Neutrophil (primary cell): ENCODE results near the gene USP32.

Experiments used
- H3K27ac ChIP-seq: fragments of 200-600 bp; sonication (generic); 2 replicates; pipeline ENCODE4 v1.5.1; 2016; ENCODE audit warnings: mild to moderate bottlenecking, moderate library complexity
- H3K27me3 ChIP-seq: fragments of 200-600 bp; sonication (generic); 2 replicates; pipeline ENCODE4 v1.6.0; 2016; ENCODE audit warnings: mild to moderate bottlenecking
- H3K36me3 ChIP-seq: fragments of 200-600 bp; sonication (generic); 2 replicates; pipeline ENCODE4 v1.5.1; 2017
- H3K4me1 ChIP-seq, 2 experiments: fragments of 200-600 bp in 1 of 2; sonication (generic) in 1 of 2; 1 replicate in 1 of 2; 2 replicates in 1 of 2; pipeline versions ENCODE4 v1.5.1 to v1.6.1; 2013 to 2016; ENCODE audit warnings: low read depth in 1 of 2, low read length in 1 of 2, mild to moderate bottlenecking in 1 of 2, moderate library complexity in 1 of 2; ENCODE audit not compliant: control insufficient read depth in 1 of 2, insufficient read depth in 1 of 2
- H3K4me3 ChIP-seq, 2 experiments: fragments of 200-600 bp in 1 of 2; sonication (generic) in 1 of 2; 1 replicate in 1 of 2; 2 replicates in 1 of 2; pipeline ENCODE4 v1.5.1; 2013 to 2016; ENCODE audit warnings: low read depth in 1 of 2, low read length in 1 of 2, mild to moderate bottlenecking in 1 of 2, moderate library complexity in 1 of 2
- H3K9me3 ChIP-seq: fragments of 200-600 bp; sonication (generic); 2 replicates; pipeline ENCODE4 v1.5.1; 2016
- TF ChIP-seq, protein P1 (sequence below): fragments of 200-600 bp; sonication (generic); IDR thresholded peaks from 2 replicates; pipeline ENCODE4 v1.5.1; 2016; ENCODE audit warnings: antibody characterized with exemption

USP32 gene

DNA sequence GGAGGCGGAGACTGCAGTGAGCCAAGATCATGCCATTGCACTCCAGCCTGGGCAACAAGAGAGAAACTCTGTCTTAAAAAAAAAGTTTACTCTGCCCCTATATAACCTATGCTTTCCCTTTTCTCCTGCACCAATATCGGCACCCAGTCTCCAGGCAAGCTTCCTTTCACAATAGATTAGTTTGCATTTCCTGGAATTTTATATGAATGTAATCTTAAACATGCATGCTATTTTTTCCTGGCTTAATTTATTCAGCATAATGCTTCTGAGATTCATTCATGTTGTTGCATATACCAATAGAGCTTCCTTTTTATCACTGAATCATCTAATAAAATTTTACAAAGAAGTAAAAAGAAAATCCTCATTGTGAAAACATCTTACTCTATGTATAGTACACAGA is 59.4 kb downstream of the USP32 start:
- peaks cover 25% of the 10 kb centered on the region for H3K36me3 ChIP-seq
- H3K4me3 ChIP-seq: no peak overlapping the region
- no peaks in the 10 kb centered on the region for H3K9me3 ChIP-seq
- TF ChIP-seq, protein P1, sequence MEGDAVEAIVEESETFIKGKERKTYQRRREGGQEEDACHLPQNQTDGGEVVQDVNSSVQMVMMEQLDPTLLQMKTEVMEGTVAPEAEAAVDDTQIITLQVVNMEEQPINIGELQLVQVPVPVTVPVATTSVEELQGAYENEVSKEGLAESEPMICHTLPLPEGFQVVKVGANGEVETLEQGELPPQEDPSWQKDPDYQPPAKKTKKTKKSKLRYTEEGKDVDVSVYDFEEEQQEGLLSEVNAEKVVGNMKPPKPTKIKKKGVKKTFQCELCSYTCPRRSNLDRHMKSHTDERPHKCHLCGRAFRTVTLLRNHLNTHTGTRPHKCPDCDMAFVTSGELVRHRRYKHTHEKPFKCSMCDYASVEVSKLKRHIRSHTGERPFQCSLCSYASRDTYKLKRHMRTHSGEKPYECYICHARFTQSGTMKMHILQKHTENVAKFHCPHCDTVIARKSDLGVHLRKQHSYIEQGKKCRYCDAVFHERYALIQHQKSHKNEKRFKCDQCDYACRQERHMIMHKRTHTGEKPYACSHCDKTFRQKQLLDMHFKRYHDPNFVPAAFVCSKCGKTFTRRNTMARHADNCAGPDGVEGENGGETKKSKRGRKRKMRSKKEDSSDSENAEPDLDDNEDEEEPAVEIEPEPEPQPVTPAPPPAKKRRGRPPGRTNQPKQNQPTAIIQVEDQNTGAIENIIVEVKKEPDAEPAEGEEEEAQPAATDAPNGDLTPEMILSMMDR: no peak
- H3K27ac ChIP-seq: no peak overlapping the region
- H3K4me1 ChIP-seq: no peaks in the 10 kb centered on the region
- no peaks in the 10 kb centered on the region for H3K27me3 ChIP-seq

DNA sequence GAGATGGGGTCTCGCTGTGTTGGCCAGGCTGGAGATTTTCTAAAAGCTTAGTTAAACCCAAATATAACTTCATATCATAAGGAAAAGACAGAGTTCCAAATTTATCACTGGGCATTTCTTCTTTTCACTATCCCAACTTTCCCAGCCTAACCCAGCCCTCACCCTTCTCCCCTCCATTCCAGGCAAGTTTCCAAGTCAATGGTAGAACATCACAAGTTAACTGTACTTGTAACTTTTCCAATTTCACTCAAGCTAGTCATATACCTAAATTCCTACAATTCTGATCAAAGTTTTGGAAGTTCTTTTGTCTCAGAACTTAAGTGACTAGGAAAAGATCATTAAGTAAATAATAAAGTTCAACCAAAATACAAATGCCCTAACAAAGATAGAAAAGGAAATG is 61.2 kb downstream of the USP32 start:
- H3K4me3 ChIP-seq: no peak overlapping the region
- no peak overlapping the region for H3K27ac ChIP-seq
- H3K9me3 ChIP-seq: no peaks in the 10 kb centered on the region
- TF ChIP-seq, protein P1: no peak
- no peaks in the 10 kb centered on the region for H3K27me3 ChIP-seq
- peaks cover 26% of the 10 kb centered on the region for H3K36me3 ChIP-seq
- no peaks in the 10 kb centered on the region for H3K4me1 ChIP-seq

DNA sequence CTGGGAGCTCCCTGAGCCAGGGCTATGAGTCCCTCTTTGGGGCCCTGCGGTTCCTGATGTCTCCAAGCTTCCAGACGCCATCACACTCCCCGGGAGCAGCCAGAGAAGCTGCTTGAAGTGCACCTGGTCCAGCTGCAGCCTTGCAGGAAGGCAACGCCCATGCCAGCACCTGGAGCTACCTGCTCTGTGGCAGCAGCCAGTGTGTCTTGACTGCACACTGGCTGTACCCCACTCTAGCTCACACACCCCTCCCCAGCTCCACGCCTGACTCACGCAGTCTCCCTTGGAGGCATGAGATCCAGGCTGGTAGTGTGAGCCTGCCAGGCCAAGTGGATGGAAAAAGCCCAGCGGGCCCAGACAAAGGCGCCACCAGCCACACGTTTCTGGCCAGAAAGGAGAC is 63.3 kb downstream of the USP32 start:
- peaks cover 4 to 6% of the 10 kb centered on the region in 2 experiments for H3K4me1 ChIP-seq
- TF ChIP-seq, protein P1: no peak
- H3K4me3 ChIP-seq: no peak overlapping the region
- no peaks in the 10 kb centered on the region for H3K27me3 ChIP-seq
- H3K27ac ChIP-seq: no peak overlapping the region
- H3K36me3 ChIP-seq: peaks cover 26% of the 10 kb centered on the region
- no peaks in the 10 kb centered on the region for H3K9me3 ChIP-seq

DNA sequence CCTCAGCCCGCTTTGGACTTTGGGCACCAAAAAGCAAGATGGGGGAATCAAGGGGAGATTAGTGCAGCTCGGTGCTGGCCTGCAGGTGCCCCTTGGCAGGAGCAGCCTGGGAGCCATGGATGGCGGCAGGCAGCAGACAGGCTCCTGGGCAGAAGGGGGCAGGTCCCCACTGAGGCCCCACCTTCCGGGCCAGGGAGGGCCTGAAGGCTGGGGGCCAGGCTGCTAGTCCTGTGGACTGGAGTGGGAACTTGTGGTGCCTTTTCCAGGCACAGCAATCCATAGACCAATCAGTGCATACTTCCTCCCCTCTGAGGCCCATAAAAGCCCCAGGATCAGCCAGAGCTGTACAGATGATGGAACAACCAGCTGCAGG is 64.0 kb downstream of the USP32 start:
- TF ChIP-seq, protein P1: no peak
- peaks cover 26% of the 10 kb centered on the region for H3K36me3 ChIP-seq
- H3K4me3 ChIP-seq: no peak overlapping the region
- H3K9me3 ChIP-seq: no peaks in the 10 kb centered on the region
- peaks cover 6 to 8% of the 10 kb centered on the region in 2 experiments for H3K4me1 ChIP-seq
- no peak overlapping the region for H3K27ac ChIP-seq
- H3K27me3 ChIP-seq: no peaks in the 10 kb centered on the region

DNA sequence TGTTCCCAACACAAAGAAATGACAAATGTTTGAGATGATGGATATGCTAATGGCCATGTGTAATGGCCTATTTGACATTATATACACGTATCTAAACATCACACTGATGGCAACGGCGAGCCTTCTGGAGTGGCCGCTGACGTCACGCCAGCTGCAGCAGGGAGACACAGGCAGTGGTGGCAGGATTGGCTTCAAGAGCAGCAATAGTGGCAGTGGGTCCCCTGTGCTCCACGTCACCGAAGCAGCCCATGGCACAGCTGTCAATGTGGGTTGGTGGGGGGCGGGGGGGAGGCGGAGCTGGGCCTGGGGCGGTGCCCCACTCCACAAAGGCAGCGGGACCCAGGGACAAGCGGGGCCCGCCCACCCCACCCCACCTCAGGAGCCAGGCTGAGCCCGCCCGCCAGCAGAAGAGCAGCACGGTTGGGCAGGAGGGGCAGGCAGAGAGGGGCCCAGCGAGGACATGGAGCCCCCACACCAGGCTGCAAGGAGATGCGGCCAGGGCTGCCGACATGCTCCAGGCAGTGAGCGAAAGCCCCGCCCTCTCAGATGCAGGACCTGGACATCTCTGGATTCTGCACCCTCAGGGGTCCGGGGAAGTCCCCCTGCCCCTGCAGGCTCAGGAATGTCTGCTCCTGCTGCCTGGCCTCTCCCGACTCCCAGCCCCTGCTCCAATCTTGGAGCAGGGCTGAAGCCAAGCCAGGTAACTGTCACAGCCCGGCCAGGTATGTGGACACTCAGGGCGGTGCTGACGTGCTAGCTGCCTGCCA is 64.6 kb downstream of the USP32 start:
- peaks cover 26% of the 10 kb centered on the region for H3K36me3 ChIP-seq
- no peaks in the 10 kb centered on the region for H3K27me3 ChIP-seq
- H3K4me3 ChIP-seq: no peak overlapping the region
- H3K9me3 ChIP-seq: no peaks in the 10 kb centered on the region
- no peak overlapping the region for H3K27ac ChIP-seq
- TF ChIP-seq, protein P1: no peak
- peaks cover 6 to 8% of the 10 kb centered on the region in 2 experiments for H3K4me1 ChIP-seq
